ENCODE measurements around the gene YJU2. TPM values are rescaled to one million over a fixed set of nuclear protein-coding genes. Genes with fewer than 3 reads are reported as not detected.
"Not testable (repeated sequence)": the region's sequence is repeated elsewhere in the genome, so short reads cannot be mapped to it uniquely, and the experiment has no call there.

YJU2 gene
- total RNA-seq, 1 donor from 2014 or later, result 21.7 TPM

GRCh38 chr19:4279267-4279529 lies 32.3 kb downstream of the YJU2 start:
- TF ChIP-seq CTCF (IDR thresholded peaks at IDR 0.05), result no peak
- H3K27me3 Mint-ChIP-seq (ENCODE audit: unreplicated experiment), result peaks cover 36% of the 10 kb centered on the region
- H3K4me1 Mint-ChIP-seq (ENCODE audit: unreplicated experiment), result peaks cover 8% of the 10 kb centered on the region
- H3K4me3 Mint-ChIP-seq (ENCODE audit: unreplicated experiment), result peak overlapping the region; percentile 26
- H3K9me3 Mint-ChIP-seq (ENCODE audit: unreplicated experiment), result no peaks in the 10 kb centered on the region
- no peak for DNase-seq (ENCODE audit: extremely low spot score, unreplicated experiment)
- no peaks in the 10 kb centered on the region for H3K36me3 Mint-ChIP-seq (ENCODE audit: unreplicated experiment)
- no peak overlapping the region for H3K27ac Mint-ChIP-seq (ENCODE audit: unreplicated experiment)

DNA sequence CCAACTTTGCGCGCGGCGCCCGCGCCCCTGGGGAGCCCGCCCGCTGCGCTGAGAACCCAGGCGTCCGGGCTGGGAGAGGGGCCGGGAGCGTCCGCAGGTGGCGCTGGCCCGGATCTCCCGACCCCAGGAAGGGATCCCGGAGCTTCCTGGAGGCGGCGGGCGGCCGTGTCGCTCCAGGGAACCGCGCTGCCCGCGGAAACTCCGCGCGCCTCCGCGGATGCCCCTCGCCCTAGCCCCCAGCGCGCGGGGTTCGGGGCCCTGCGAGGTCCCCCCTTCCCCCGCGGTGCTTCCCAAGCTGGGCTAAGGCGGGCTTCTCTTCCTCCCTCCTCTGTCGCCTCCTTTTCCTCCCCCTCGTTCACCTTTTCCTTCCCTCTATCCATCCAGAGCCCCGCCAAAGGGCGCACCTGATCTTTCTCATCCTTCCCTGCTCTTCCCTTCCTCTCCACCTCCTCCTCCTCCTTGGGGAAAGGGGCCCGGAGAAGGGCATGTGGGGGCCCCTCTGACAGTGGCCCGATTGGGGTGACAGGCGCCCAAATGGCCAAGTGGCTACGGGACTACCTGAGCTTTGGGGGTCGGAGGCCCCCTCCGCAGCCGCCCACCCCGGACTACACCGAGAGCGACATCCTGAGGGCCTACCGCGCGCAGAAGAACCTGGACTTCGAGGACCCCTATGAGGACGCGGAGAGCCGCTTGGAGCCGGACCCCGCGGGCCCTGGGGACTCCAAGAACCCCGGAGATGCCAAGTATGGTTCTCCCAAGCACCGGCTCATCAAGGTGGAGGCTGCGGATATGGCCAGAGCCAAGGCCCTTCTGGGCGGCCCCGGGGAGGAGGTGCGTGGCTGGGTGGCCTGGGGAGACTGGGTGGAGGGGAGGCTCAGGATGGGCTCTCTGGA lies 32.9 kb downstream of the YJU2 start:
- peaks cover 42% of the 10 kb centered on the region for H3K27me3 Mint-ChIP-seq (ENCODE audit: unreplicated experiment)
- no peaks in the 10 kb centered on the region for H3K9me3 Mint-ChIP-seq (ENCODE audit: unreplicated experiment)
- no peaks in the 10 kb centered on the region for H3K36me3 Mint-ChIP-seq (ENCODE audit: unreplicated experiment)
- H3K4me1 Mint-ChIP-seq (ENCODE audit: unreplicated experiment), result peaks cover 8% of the 10 kb centered on the region
- no peak for TF ChIP-seq CTCF (IDR thresholded peaks at IDR 0.05)
- H3K4me3 Mint-ChIP-seq (ENCODE audit: unreplicated experiment), result peak overlapping the region; percentile 67
- no peak for DNase-seq (ENCODE audit: extremely low spot score, unreplicated experiment)
- H3K27ac Mint-ChIP-seq (ENCODE audit: unreplicated experiment), result no peak overlapping the region

GRCh38 chr19:4284176-4284958 lies 37.5 kb downstream of the YJU2 start:
- Mint-ChIP-seq H3K27ac (ENCODE audit: unreplicated experiment) (no peak overlapping the region), H3K4me1 (ENCODE audit: unreplicated experiment) (peaks cover 4% of the 10 kb centered on the region), H3K9me3 (ENCODE audit: unreplicated experiment) (no peaks in the 10 kb centered on the region), H3K27me3 (ENCODE audit: unreplicated experiment) (peaks cover 48% of the 10 kb centered on the region), H3K4me3 (ENCODE audit: unreplicated experiment) (no peak overlapping the region), H3K36me3 (ENCODE audit: unreplicated experiment) (no peaks in the 10 kb centered on the region)
- no peak for TF ChIP-seq CTCF (IDR thresholded peaks at IDR 0.05)
- DNase-seq (ENCODE audit: extremely low spot score, unreplicated experiment), result no peak

- TF ChIP-seq CTCF (IDR thresholded peaks at IDR 0.05), result no peak
- Mint-ChIP-seq H3K36me3 (ENCODE audit: unreplicated experiment) (no peaks in the 10 kb centered on the region), H3K27me3 (ENCODE audit: unreplicated experiment) (peaks cover 45% of the 10 kb centered on the region), H3K4me3 (ENCODE audit: unreplicated experiment) (no peak overlapping the region), H3K27ac (ENCODE audit: unreplicated experiment) (no peak overlapping the region), H3K4me1 (ENCODE audit: unreplicated experiment) (peaks cover under 1% of the 10 kb centered on the region), H3K9me3 (ENCODE audit: unreplicated experiment) (no peaks in the 10 kb centered on the region)
- no peak for DNase-seq (ENCODE audit: extremely low spot score, unreplicated experiment)
Measured at GRCh38 chr19:4284974-4285373, 38.1 kb downstream of the YJU2 start.

DNA sequence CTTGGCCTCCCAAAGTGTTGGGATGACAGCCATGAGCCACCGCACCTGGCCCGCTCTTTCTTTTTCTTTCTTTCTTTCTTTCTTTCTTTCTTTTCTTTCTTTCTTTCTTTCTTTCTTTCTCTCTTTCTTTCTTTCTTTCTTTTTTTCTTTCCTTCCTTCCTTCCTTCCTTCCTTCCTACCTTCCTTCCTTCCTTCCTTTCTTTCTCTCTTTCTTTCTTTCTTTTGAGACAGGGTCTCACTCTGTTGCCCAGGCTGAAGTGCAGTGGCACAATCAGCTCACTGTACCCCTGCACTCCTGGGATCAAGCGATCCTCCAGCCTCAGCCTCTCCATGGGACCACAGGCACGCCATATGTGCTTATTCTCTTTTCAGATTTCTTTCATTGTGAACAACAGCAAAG lies 39.3 kb downstream of the YJU2 start:
- not testable (repeated sequence) for H3K4me3 Mint-ChIP-seq (ENCODE audit: unreplicated experiment); H3K9me3 Mint-ChIP-seq (ENCODE audit: unreplicated experiment); DNase-seq (ENCODE audit: extremely low spot score, unreplicated experiment); H3K4me1 Mint-ChIP-seq (ENCODE audit: unreplicated experiment); H3K36me3 Mint-ChIP-seq (ENCODE audit: unreplicated experiment); H3K27ac Mint-ChIP-seq (ENCODE audit: unreplicated experiment)
- peaks cover 36% of the 10 kb centered on the region for H3K27me3 Mint-ChIP-seq (ENCODE audit: unreplicated experiment)
